Epithelial cell of esophagus (primary cell): ENCODE results near the gene CREM.

Source experiments
- DNase-seq: peaks from one replicate; pipeline ENCODE4 v3.0.0; 2010; ENCODE audit warnings: low read depth
- H3K4me3 ChIP-seq: 2 replicates; pipeline ENCODE4 v1.5.1; 2011; ENCODE audit warnings: mild to moderate bottlenecking, low read length, control low read depth
- CTCF ChIP-seq: IDR thresholded peaks from 2 replicates; pipeline ENCODE4 v1.5.1; 2011; ENCODE audit warnings: low read depth, mild to moderate bottlenecking, low read length, control low read depth, inconsistent platforms; ENCODE audit not compliant: insufficient read depth; ENCODE audit errors: missing control alignments

CREM gene

GRCh38 chr10:35191523-35191922 lies 64.9 kb downstream of the CREM start:
- no peak for DNase-seq
- no peak overlapping the region for H3K4me3 ChIP-seq
- TF ChIP-seq CTCF = no peak

- H3K4me3 ChIP-seq = no peak overlapping the region
- TF ChIP-seq CTCF = no peak
- DNase-seq = peak; percentile 21
Measured at GRCh38 chr10:35192645-35193249, 66.1 kb downstream of the CREM start.

GRCh38 chr10:35194471-35194870 lies 67.8 kb downstream of the CREM start:
- no peak for TF ChIP-seq CTCF
- DNase-seq = no peak
- no peak overlapping the region for H3K4me3 ChIP-seq

- peak; percentile 22 for DNase-seq
- TF ChIP-seq CTCF = no peak
- H3K4me3 ChIP-seq = no peak overlapping the region
Measured at GRCh38 chr10:35194906-35195305, 68.3 kb downstream of the CREM start.

GRCh38 chr10:35195361-35196306 lies 69.0 kb downstream of the CREM start:
- H3K4me3 ChIP-seq = peak overlapping the region; percentile 50
- peak; percentile 94 for TF ChIP-seq CTCF
- DNase-seq = peak; percentile 88

GRCh38 chr10:35200487-35200886 lies 73.8 kb downstream of the CREM start:
- no peak overlapping the region for H3K4me3 ChIP-seq
- TF ChIP-seq CTCF = no peak
- no peak for DNase-seq
